ENCODE measurements around the gene TCF12.

TCF12 gene

DNA sequence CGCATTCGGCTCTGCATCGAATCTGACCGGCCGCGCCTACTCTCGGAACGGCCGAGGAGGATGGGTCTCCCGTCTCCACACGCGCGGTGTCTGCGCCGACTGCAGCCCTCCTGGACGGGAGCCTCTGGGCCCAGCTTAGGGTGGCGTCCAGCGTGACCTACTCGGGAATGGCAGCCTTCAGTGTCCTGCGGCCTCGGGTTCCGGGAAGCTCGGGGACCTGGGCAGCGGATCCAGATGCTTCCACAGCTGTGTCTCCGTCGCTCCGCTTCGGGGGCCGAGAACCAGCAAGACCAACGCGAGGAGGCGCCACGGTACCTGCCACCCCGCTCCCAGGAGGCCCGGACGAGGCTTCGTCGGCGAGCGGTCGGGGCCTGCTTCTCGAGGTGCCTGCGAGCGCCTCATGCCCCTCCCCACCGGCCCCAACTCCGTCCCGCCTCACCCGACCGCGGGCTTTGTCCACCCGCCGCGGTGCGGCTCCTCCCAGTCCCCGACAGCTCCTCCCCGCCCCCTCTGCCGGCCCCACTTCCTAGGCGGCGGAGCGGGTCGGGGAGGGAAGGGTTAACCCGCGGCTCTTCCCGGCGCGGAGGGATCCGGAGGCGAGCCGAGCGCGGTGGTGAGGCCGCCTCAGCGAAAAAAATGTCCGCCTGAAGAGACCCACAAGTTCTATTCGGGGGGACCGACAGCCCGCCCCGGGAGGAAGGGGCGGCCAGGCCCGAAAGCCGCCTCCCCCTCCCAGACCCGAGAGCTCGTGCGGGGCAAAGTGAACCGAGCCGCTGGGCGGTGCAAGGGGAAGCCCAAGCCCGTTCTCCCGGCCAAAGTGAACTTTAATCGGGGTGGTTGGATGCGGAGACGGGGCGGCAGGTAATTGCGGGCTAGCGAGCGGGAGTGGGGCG is at the start of gene TCF12:
Gene TCF12, plus strand, starts transcription at position 599 of the 893 bp plus-strand sequence. CDS start 1,270 bp downstream, outside the sequence.
- peak; percentile 98 for DNase-seq

- DNase-seq = peak; percentile 21
Measured at GRCh38 chr15:56869573-56869972, 48.9 kb upstream of the TCF12 start.

- peak; percentile 87 for DNase-seq
Measured at GRCh38 chr15:56871185-56871584, 47.3 kb upstream of the TCF12 start.

- DNase-seq = no peak
Measured at GRCh38 chr15:56871867-56872266, 46.6 kb upstream of the TCF12 start.

GRCh38 chr15:56877255-56877970 is 41.0 kb upstream of the TCF12 start:
- no peak for DNase-seq

GRCh38 chr15:56879502-56879901 is 38.9 kb upstream of the TCF12 start:
- no peak for DNase-seq

DNA sequence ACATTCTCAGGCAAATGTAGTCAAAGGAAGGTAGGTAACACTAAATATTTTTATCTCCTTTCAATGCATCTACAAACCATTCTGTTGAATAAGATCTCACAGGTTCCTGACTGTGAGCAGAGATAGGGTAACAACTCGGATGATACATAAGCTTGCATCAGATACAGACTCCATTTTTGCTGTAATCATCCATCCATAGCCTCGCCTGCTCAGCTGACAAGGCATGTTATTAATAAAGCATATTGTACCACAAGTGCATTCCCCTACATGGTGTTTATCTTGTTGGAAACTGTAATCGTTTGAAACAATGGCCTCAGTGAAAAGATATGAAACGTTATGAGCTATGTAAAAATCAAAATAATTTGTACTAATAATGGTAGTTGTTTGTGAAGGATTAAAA is 35.4 kb upstream of the TCF12 start:
- no peak for DNase-seq

DNA sequence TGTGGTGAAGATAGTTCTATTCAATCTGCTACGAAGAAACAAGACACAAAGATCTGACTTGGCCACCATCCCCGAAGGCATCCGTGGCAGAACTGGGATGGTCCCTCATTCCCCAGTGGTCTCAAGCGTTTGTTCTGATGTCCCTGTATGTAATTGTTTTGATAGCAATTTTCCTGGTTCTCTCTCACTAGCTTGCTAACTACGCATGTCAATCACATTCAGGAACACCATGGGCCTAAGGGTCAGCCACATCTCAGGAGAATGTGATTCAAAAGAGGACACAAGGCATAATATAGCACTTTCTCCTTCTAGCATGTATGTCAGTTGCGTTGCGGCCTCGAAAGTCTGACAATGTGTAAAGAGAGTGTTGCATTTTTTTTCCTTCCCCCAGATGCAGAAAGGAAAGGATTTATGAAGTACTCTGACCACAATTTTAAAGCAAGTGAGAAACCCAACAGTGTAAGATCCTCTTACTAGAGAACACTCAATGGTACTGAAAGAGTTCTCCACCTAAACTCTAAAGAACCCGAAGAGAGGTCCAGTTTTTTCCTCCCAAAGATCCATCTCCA is 32.0 kb upstream of the TCF12 start:
- DNase-seq = no peak

DNA sequence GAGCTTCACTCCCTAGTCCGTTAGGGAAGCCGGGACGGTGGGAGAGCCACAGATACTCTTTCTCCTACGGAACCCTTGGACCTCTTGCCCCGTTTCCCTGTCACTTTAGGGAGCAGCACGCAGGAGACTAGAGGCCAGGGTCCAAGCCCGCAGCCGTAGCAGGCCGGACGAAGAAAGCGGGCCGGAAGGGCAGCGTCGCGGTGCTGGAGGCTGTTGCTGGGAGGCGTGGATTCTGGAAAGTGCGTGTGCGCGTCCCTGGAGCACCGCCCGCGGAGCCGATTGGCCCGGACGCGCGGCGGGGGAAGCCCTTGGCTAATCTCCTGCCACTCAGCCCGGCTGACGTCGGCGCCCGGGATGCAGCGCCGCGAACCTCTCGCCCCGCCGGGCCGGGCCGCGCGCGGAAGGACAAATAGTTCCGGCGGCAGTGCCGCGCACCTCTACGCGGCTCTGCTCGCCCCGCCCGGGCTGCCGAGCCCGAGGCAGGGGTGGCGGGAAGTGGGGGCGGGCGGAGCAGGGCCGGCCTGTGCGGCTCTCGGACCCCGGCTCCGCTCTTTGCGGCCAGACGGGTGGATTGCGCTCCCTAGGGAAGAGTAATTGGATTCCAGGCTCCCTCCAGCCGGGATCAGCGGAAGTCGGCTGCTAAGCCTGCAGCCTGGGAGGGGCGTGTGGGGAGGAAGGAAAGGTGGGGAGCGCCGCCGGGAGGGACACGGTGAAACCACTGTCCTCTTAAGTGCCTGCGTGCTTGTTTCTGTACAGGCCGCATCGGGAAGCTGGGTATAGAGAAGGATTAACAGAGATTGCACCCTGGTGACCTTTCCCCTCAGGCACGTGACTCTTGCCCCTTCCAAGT is 31.3 kb upstream of the TCF12 start:
- DNase-seq = peak; percentile 97

GRCh38 chr15:56887782-56888438 is 30.5 kb upstream of the TCF12 start:
- DNase-seq = no peak

GRCh38 chr15:56890038-56890437 is 28.4 kb upstream of the TCF12 start:
- no peak for DNase-seq

GRCh38 chr15:56891852-56892440 is 26.5 kb upstream of the TCF12 start:
- DNase-seq = no peak

DNA sequence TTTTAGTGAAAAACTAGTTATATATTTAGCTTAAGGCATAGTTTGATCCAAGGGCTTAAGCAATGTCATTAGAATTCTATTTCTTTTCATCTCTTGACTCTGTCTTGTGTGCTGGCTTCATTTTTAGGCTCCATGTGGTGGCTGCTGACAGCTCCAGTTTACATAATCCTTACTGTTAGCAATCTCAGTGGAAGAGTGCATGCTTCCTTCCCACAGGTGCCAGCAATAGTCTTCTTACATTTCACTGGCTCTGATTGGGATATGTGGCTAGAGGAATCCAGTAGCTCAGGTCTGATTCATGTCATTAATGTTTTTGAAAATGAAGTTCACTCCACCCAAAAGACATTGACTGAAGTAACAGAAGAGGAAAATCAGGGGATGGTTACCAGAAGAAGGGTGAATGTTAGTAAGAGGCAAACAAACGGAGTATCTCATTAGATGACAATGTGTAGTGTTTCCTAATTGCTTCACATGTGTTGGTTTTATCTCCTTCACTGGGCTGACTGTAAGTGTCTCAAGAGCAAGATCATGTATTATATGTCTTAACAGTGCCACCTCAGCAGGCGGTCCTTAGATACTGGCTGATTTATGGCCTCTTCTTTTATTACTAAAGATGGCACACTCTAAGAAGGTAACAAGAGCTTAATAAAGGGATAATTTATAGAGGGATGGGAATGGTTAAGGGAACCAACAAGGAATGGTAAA is 25.6 kb upstream of the TCF12 start:
- no peak for DNase-seq

GRCh38 chr15:56893364-56893678 is 25.1 kb upstream of the TCF12 start:
- DNase-seq = no peak

- no peak for DNase-seq
Measured at GRCh38 chr15:56894601-56895000, 23.8 kb upstream of the TCF12 start.

GRCh38 chr15:56901931-56902330 is 16.5 kb upstream of the TCF12 start:
- DNase-seq = no peak

DNA sequence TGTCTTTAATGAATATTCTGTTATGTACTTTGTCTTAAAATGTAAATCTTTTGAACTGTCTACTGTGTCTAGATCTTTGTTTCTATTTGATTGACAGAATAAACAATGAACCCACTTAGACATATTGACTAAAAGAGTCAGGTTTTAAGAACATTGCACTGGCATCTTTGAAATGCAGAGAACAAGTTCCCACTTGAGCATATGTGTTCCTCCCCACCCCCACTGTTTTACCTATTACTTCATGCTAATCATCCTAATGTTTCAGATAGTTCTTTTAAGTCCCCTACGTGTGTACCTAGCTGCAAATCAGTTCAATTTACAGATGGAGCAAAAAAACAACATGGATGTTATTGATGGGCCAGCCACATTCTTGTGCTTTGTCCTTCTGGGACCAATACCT is 11.7 kb upstream of the TCF12 start:
- DNase-seq = no peak

DNA sequence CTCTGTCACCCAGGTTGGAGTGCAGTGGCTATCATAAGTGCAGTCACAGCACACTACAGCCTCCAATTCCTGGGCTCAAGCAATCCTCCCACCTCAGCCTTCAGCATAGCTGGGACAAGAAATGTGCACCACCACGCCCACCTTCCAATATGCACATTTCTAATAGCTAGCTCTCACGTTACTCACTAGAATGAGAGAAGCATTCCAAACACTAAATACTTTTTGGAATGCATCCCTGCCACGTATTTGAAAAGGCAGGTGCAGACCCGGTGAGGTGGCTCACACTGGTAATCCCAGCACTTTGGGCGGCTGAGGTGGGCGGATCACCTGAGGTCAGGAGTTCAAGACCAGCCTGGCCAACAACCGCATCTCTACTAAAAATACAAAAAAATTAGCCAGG is 7.6 kb upstream of the TCF12 start:
- DNase-seq = no peak

DNA sequence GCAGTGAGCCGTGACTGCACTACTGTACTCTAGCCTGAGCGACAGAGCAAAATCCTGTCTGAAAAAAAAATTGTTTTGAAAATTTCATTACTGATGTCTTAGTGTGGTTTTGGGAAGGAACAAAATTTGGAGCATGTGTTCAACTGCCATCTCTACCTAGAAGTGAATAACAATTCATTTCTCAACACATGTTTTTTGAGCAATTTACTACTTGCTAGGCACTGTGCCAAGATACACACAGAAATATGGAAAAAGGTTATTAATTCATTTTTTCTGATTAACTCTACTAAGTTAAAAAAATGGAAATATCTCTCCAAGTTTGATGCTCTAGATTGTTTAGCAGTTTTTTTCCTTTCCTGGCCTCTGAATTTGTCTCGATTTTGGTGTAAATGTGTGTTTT is 5.2 kb upstream of the TCF12 start:
- no peak for DNase-seq

- peak; percentile 48 for DNase-seq
Measured at GRCh38 chr15:56913670-56914069, 4.8 kb upstream of the TCF12 start.

DNA sequence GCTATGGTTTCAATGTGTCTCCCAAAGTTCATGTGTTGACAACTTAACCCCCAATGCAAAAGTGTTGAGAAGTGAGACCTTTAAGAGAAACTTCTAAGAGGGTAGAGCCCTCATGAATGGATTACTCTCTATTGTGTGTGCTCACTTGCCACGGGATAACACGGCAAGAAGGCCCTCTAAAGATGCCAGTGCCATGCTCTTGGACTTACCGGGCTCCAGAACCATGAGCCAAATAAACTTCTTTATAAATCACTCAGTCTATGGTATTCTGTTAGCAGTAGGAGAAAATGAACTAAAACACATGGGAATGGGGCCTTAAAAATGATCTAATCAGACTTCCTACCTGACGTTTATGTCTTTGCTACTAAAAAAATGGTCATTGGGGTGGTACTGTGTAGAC is 2.6 kb upstream of the TCF12 start:
- DNase-seq = no peak

Measured in fibroblast of skin of right quadriceps (primary cell).